ENCODE measurements around the gene THAP10.

Gene THAP10

GRCh38 chr15:70837476-70837875 lies 54.8 kb downstream of the THAP10 start:
- Histone ChIP-seq H3K36me3 (ENCODE audit: control insufficient read depth, insufficient read depth, low read length) (no peaks in the 10 kb centered on the region), H3K9me3 (ENCODE audit: control insufficient read depth, low read length) (no peaks in the 10 kb centered on the region), H3K9ac (ENCODE audit: low read length) (no peak overlapping the region), H3K27me3 (ENCODE audit: control insufficient read depth, insufficient read depth, low read length) (no peaks in the 10 kb centered on the region), H3K4me3 (ENCODE audit: low read length) (no peak overlapping the region), H3K4me1 (ENCODE audit: control insufficient read depth, insufficient read depth, low read length) (peaks cover 9% of the 10 kb centered on the region)

DNA sequence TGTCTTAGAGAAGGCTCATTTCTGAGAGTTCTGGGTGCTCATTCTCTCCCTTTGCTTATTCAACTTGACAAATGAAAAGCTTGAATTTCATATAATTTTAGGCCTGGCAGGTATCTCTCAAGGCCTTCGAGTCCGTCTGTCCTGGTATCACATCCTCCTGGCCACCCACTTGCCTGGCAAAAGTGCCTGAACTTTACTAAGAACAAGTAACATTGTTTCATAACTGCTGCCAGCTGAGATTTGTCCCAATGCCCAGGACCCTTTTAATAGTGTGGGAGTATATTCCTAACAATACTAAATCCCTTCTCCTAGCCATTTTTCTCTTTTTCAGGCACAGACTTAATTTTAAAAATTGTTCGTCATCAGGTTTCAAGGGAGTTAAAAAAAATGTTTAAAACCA lies 56.4 kb downstream of the THAP10 start:
- Histone ChIP-seq H3K9me3 (ENCODE audit: control insufficient read depth, low read length) (no peaks in the 10 kb centered on the region), H3K27me3 (ENCODE audit: control insufficient read depth, insufficient read depth, low read length) (no peaks in the 10 kb centered on the region), H3K4me1 (ENCODE audit: control insufficient read depth, insufficient read depth, low read length) (peaks cover 9% of the 10 kb centered on the region), H3K9ac (ENCODE audit: low read length) (no peak overlapping the region), H3K4me3 (ENCODE audit: low read length) (no peak overlapping the region), H3K36me3 (ENCODE audit: control insufficient read depth, insufficient read depth, low read length) (no peaks in the 10 kb centered on the region)

GRCh38 chr15:70835415-70835814 lies 56.8 kb downstream of the THAP10 start:
- H3K9ac ChIP-seq (ENCODE audit: low read length) = no peak overlapping the region
- peaks cover 9% of the 10 kb centered on the region for H3K4me1 ChIP-seq (ENCODE audit: control insufficient read depth, insufficient read depth, low read length)
- H3K36me3 ChIP-seq (ENCODE audit: control insufficient read depth, insufficient read depth, low read length) = no peaks in the 10 kb centered on the region

GRCh38 chr15:70834999-70835398 lies 57.2 kb downstream of the THAP10 start:
- H3K4me3 ChIP-seq (ENCODE audit: low read length) = no peak overlapping the region
- H3K9ac ChIP-seq (ENCODE audit: low read length) = no peak overlapping the region
- no peaks in the 10 kb centered on the region for H3K27me3 ChIP-seq (ENCODE audit: control insufficient read depth, insufficient read depth, low read length)
- no peaks in the 10 kb centered on the region for H3K9me3 ChIP-seq (ENCODE audit: control insufficient read depth, low read length)
- H3K36me3 ChIP-seq (ENCODE audit: control insufficient read depth, insufficient read depth, low read length) = no peaks in the 10 kb centered on the region
- H3K4me1 ChIP-seq (ENCODE audit: control insufficient read depth, insufficient read depth, low read length) = peaks cover 9% of the 10 kb centered on the region

More at GRCh38 chr15:70835415-70835814, 56.8 kb downstream of the THAP10 start:
- no peaks in the 10 kb centered on the region for H3K9me3 ChIP-seq (ENCODE audit: control insufficient read depth, low read length)
- no peaks in the 10 kb centered on the region for H3K27me3 ChIP-seq (ENCODE audit: control insufficient read depth, insufficient read depth, low read length)
- H3K4me3 ChIP-seq (ENCODE audit: low read length) = no peak overlapping the region

DNA sequence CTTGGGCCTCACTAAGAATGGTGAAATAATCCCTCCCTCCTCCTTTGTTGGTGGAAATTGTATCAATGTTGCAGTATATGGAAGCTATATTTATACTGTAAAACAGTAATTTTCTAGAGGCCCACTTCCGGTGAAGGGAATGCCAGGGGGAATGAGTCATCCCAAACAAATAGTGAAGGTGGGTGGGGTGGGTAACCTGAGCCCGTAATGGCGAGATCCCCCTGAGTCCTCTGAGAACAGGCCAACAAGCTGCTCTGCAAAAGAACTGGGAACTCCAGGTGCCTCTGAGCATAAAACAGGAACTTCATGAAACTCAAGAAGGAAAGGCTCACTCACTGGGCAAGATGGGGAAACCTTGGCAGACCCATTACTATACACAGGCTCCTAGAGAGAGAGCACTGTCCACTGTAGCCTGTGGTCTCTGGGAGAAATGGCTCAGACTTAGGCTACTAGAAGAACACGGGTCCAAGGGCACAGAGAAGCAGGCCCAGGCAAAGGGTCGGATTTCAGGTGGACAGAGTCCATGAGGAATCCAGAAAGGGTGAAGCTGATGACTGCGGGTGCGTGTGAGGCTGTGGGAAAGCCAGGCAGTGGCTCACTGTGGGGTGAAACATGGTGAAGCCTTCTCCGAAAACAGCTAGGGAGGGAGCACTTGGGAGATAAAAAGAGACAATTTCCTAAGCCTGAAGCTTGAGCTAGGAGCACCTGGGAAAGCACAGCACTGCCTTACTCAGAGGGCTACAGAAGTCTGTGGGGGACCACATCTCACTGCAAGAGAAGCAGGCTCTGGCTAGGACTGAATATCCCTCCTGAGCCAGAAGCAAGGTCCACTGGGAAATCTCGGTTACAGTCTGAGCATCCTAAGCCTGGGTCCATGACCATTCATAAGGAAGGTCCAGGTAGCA lies 58.1 kb downstream of the THAP10 start:
- Histone ChIP-seq H3K4me1 (ENCODE audit: control insufficient read depth, insufficient read depth, low read length) (peaks cover 9% of the 10 kb centered on the region), H3K9me3 (ENCODE audit: control insufficient read depth, low read length) (no peaks in the 10 kb centered on the region), H3K27me3 (ENCODE audit: control insufficient read depth, insufficient read depth, low read length) (no peaks in the 10 kb centered on the region), H3K9ac (ENCODE audit: low read length) (no peak overlapping the region), H3K36me3 (ENCODE audit: control insufficient read depth, insufficient read depth, low read length) (no peaks in the 10 kb centered on the region), H3K4me3 (ENCODE audit: low read length) (no peak overlapping the region)

DNA sequence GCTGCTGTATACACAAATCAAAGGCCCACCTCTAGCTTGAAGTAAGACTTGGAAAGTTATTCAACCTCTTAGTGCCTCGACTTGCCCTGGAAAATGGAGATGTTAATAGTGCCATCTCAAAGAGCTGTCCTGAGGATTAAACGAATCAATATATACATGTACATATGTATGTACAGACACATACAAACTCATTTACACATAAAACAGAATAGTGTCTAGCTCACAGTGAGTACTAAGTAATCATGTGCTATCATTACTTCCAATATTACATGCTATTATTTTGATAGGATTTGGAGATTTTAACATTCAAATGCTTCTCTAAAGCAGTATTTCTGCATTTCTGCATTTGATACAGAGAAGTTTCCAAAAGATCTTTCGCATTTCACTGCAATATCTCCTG lies 58.8 kb downstream of the THAP10 start:
- no peak overlapping the region for H3K9ac ChIP-seq (ENCODE audit: low read length)
- H3K4me1 ChIP-seq (ENCODE audit: control insufficient read depth, insufficient read depth, low read length) = peaks cover 9% of the 10 kb centered on the region
- no peaks in the 10 kb centered on the region for H3K27me3 ChIP-seq (ENCODE audit: control insufficient read depth, insufficient read depth, low read length)
- no peaks in the 10 kb centered on the region for H3K9me3 ChIP-seq (ENCODE audit: control insufficient read depth, low read length)
- no peak overlapping the region for H3K4me3 ChIP-seq (ENCODE audit: low read length)
- H3K36me3 ChIP-seq (ENCODE audit: control insufficient read depth, insufficient read depth, low read length) = no peaks in the 10 kb centered on the region

GRCh38 chr15:70832176-70832575 lies 60.1 kb downstream of the THAP10 start:
- H3K9ac ChIP-seq (ENCODE audit: low read length) = no peak overlapping the region
- H3K36me3 ChIP-seq (ENCODE audit: control insufficient read depth, insufficient read depth, low read length) = no peaks in the 10 kb centered on the region
- peaks cover 9% of the 10 kb centered on the region for H3K4me1 ChIP-seq (ENCODE audit: control insufficient read depth, insufficient read depth, low read length)
- no peak overlapping the region for H3K4me3 ChIP-seq (ENCODE audit: low read length)
- no peaks in the 10 kb centered on the region for H3K9me3 ChIP-seq (ENCODE audit: control insufficient read depth, low read length)
- H3K27me3 ChIP-seq (ENCODE audit: control insufficient read depth, insufficient read depth, low read length) = no peaks in the 10 kb centered on the region
